OCI-LY1 (cell line): Measurements from ENCODE around the gene PPP1R12B.
A peak's percentile ranks its signal among the peaks of the same experiment; 100 is the strongest.
"Not testable (repeated sequence)": the region's sequence is repeated elsewhere in the genome, so short reads cannot be mapped to it uniquely, and the experiment has no call there.

Source experiments
- H2AFZ ChIP-seq: fragments of 200-600 bp; sonication (generic), shearing (Covaris generic); 2 replicates; pipeline ENCODE4 v1.6.0; 2014; ENCODE audit warnings: antibody characterized with exemption, mild to moderate bottlenecking, low read length
- H3F3A ChIP-seq: fragments of 200-600 bp; sonication (generic), shearing (Covaris generic); 2 replicates; pipeline ENCODE4 v1.6.0; 2014; ENCODE audit warnings: mild to moderate bottlenecking, antibody characterized with exemption, low read length, moderate library complexity; ENCODE audit not compliant: insufficient read depth
- H3K27ac ChIP-seq: fragments of 200-600 bp; sonication (generic); 2 replicates; pipeline ENCODE4 v1.5.1; 2014; ENCODE audit warnings: low read length, mixed run types, mild to moderate bottlenecking, low read depth; ENCODE audit not compliant: poor library complexity, severe bottlenecking
- H3K27me3 ChIP-seq: fragments of 200-600 bp; sonication (generic); 2 replicates; pipeline ENCODE4 v1.6.0; 2014; ENCODE audit warnings: antibody characterized with exemption, mild to moderate bottlenecking, low read length, moderate library complexity; ENCODE audit not compliant: insufficient read depth
- H3K36me3 ChIP-seq: fragments of 200-600 bp; sonication (generic); 2 replicates; pipeline ENCODE4 v1.6.1; 2014; ENCODE audit warnings: mild to moderate bottlenecking, antibody characterized with exemption, low read length, moderate library complexity, mixed read lengths; ENCODE audit not compliant: insufficient read depth
- H3K4me1 ChIP-seq: fragments of 200-600 bp; sonication (generic); 2 replicates; pipeline ENCODE4 v1.5.1; 2014; ENCODE audit warnings: mild to moderate bottlenecking, low read length, moderate library complexity; ENCODE audit not compliant: insufficient read depth, severe bottlenecking
- H3K4me2 ChIP-seq: fragments of 200-600 bp; sonication (generic), shearing (Covaris generic); 2 replicates; pipeline ENCODE4 v1.6.1; 2014; ENCODE audit warnings: low read length
- H3K4me3 ChIP-seq: fragments of 200-600 bp; sonication (generic); 2 replicates; pipeline ENCODE4 v1.5.1; 2014; ENCODE audit warnings: low read length, low read depth, mild to moderate bottlenecking, mixed read lengths; ENCODE audit not compliant: poor library complexity, severe bottlenecking
- H3K79me2 ChIP-seq: fragments of 200-600 bp; shearing (Covaris generic); 2 replicates; pipeline ENCODE4 v1.6.1; 2016; ENCODE audit warnings: mixed run types, low read length, mixed read lengths; ENCODE audit not compliant: insufficient read depth
- H3K9ac ChIP-seq: fragments of 200-600 bp; sonication (generic), shearing (Covaris generic); 2 replicates; pipeline ENCODE4 v1.6.1; 2014; ENCODE audit warnings: mild to moderate bottlenecking, low read length, mixed read lengths
- H3K9me2 ChIP-seq: fragments of 200-600 bp; sonication (generic), shearing (Covaris generic); 2 replicates; pipeline ENCODE4 v1.6.1; 2014; ENCODE audit warnings: low read depth, mild to moderate bottlenecking, low read length, mixed read lengths
- H3K9me3 ChIP-seq: fragments of 200-600 bp; shearing (Covaris generic); 2 replicates; pipeline ENCODE4 v1.6.1; 2014; ENCODE audit warnings: low read length, mixed read lengths
- H4K20me1 ChIP-seq: fragments of 200-600 bp; sonication (generic), shearing (Covaris generic); 2 replicates; pipeline ENCODE4 v1.6.0; 2016; ENCODE audit warnings: mild to moderate bottlenecking, low read length; ENCODE audit not compliant: insufficient read depth
- EZH2 ChIP-seq: fragments of 200-600 bp; sonication (generic), shearing (Covaris generic); IDR thresholded peaks from 2 replicates; pipeline ENCODE4 v1.8.0; 2017; ENCODE audit warnings: borderline replicate concordance, mixed run types, mild to moderate bottlenecking, antibody characterized with exemption, low read length, moderate library complexity, mixed read lengths
- TF ChIP-seq, protein P1 (sequence below): fragments of 200-600 bp; sonication (generic), shearing (Covaris generic); IDR thresholded peaks from 2 replicates; pipeline ENCODE4 v1.5.1; 2017; ENCODE audit warnings: mild to moderate bottlenecking, antibody characterized with exemption, low read length, moderate library complexity, mixed read lengths

The PPP1R12B gene

GRCh38 chr1:202348005-202348508 lies 442 bp upstream of the PPP1R12B start:
- peak overlapping the region; percentile 100 for H2AFZ ChIP-seq
- H3K9ac ChIP-seq = peak overlapping the region; percentile 56
- H3F3A ChIP-seq = no peaks in the 10 kb centered on the region
- H3K9me2 ChIP-seq = no peaks in the 10 kb centered on the region
- no peaks in the 10 kb centered on the region for H3K27me3 ChIP-seq
- H3K9me3 ChIP-seq = no peaks in the 10 kb centered on the region
- H3K27ac ChIP-seq = no peak overlapping the region
- no peak for TF ChIP-seq EZH2
- TF ChIP-seq, protein P1, sequence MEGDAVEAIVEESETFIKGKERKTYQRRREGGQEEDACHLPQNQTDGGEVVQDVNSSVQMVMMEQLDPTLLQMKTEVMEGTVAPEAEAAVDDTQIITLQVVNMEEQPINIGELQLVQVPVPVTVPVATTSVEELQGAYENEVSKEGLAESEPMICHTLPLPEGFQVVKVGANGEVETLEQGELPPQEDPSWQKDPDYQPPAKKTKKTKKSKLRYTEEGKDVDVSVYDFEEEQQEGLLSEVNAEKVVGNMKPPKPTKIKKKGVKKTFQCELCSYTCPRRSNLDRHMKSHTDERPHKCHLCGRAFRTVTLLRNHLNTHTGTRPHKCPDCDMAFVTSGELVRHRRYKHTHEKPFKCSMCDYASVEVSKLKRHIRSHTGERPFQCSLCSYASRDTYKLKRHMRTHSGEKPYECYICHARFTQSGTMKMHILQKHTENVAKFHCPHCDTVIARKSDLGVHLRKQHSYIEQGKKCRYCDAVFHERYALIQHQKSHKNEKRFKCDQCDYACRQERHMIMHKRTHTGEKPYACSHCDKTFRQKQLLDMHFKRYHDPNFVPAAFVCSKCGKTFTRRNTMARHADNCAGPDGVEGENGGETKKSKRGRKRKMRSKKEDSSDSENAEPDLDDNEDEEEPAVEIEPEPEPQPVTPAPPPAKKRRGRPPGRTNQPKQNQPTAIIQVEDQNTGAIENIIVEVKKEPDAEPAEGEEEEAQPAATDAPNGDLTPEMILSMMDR = no peak
- peak overlapping the region; percentile 86 for H3K4me2 ChIP-seq
- H3K4me3 ChIP-seq = peak overlapping the region; percentile 93
- peaks cover 29% of the 10 kb centered on the region for H3K4me1 ChIP-seq
- H4K20me1 ChIP-seq = no peaks in the 10 kb centered on the region
- H3K79me2 ChIP-seq = peaks cover 37% of the 10 kb centered on the region
- no peaks in the 10 kb centered on the region for H3K36me3 ChIP-seq

- H3K27me3 ChIP-seq = no peaks in the 10 kb centered on the region
- peak overlapping the region; percentile 93 for H3K4me3 ChIP-seq
- peak overlapping the region; percentile 88 for H3K4me2 ChIP-seq
- H3K9me3 ChIP-seq = no peaks in the 10 kb centered on the region
- H3K4me1 ChIP-seq = peaks cover 20% of the 10 kb centered on the region
- H3K36me3 ChIP-seq = no peaks in the 10 kb centered on the region
- H3K9me2 ChIP-seq = no peaks in the 10 kb centered on the region
- H4K20me1 ChIP-seq = no peaks in the 10 kb centered on the region
- peaks cover 38% of the 10 kb centered on the region for H3K79me2 ChIP-seq
- H2AFZ ChIP-seq = no peak overlapping the region
- H3F3A ChIP-seq = no peaks in the 10 kb centered on the region
- H3K9ac ChIP-seq = peak overlapping the region; percentile 84
- H3K27ac ChIP-seq = no peak overlapping the region
- no peak for TF ChIP-seq EZH2
- TF ChIP-seq, protein P1 = no peak
Observed at GRCh38 chr1:202349206-202349928, 868 bp downstream of the PPP1R12B start.

- no peak overlapping the region for H3K4me3 ChIP-seq
- TF ChIP-seq EZH2 = no peak
- TF ChIP-seq, protein P1 = no peak
- H3K4me1 ChIP-seq = peaks cover 20% of the 10 kb centered on the region
- no peaks in the 10 kb centered on the region for H3K27me3 ChIP-seq
- no peaks in the 10 kb centered on the region for H3K9me3 ChIP-seq
- no peak overlapping the region for H2AFZ ChIP-seq
- H3F3A ChIP-seq = no peaks in the 10 kb centered on the region
- no peaks in the 10 kb centered on the region for H3K9me2 ChIP-seq
- H3K9ac ChIP-seq = no peak overlapping the region
- no peaks in the 10 kb centered on the region for H3K36me3 ChIP-seq
- H4K20me1 ChIP-seq = no peaks in the 10 kb centered on the region
- H3K4me2 ChIP-seq = no peak overlapping the region
- no peak overlapping the region for H3K27ac ChIP-seq
- H3K79me2 ChIP-seq = peaks cover 46% of the 10 kb centered on the region
Observed at GRCh38 chr1:202351725-202352124, 3.2 kb downstream of the PPP1R12B start.

DNA sequence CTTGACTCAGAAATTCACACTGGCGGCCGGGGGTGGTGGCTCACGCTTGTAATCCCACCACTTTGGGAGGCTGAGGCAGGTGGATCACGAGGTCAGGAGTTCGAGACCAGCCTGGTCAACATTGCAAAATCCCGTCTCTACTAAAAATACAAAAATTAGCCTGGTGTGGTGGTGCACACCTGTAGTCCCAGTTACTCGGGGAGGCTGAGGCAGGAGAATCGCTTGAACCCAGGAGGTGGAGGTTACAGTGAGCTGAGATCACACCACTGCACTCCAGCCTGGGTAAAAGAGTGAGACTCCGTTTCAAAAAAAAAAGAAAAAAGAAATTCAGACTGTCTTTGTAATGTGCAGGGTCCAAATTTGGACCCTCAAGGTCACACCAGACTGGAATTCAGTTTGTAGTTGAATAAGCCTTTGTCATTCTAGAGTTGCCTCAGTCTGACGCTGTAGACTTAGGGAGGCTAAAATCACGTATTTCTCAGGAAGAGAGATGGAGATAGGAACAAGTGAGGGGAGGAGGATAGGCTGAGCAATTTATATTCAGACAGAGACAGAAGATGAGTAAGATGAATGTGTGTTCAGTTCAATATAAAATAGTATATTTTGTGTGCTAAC lies 4.2 kb downstream of the PPP1R12B start:
- not testable (repeated sequence) for H3K4me3 ChIP-seq, H2AFZ ChIP-seq, H3K36me3 ChIP-seq, H3K27me3 ChIP-seq, H3K9ac ChIP-seq, H3K9me3 ChIP-seq, H3K9me2 ChIP-seq, H4K20me1 ChIP-seq, H3F3A ChIP-seq, H3K27ac ChIP-seq, H3K4me2 ChIP-seq
- Histone ChIP-seq H3K79me2 (peaks cover 48% of the 10 kb centered on the region), H3K4me1 (peaks cover 18% of the 10 kb centered on the region)
